Progenitor cell of endocrine pancreas (in vitro differentiated cells): Measurements from ENCODE around the gene KCP. TPM values are rescaled to one million over a fixed set of nuclear protein-coding genes. Genes with fewer than 3 reads are reported as not detected.
A peak's percentile ranks its signal among the peaks of the same experiment; 100 is the strongest.
"Not testable (repeated sequence)": the region's sequence is repeated elsewhere in the genome, so short reads cannot be mapped to it uniquely, and the experiment has no call there.

ENCODE experiments used
- DNase-seq: peaks from one replicate; pipeline ENCODE4 v3.0.0; 2021; ENCODE audit warnings: low spot score; ENCODE audit not compliant: unreplicated experiment
- H3K27ac Mint-ChIP-seq: 2 replicates; pipeline ENCODE4 v1.8.0; 2021; ENCODE audit warnings: mild to moderate bottlenecking, moderate library complexity, mixed read lengths
- H3K27me3 Mint-ChIP-seq: 2 replicates; pipeline ENCODE4 v1.8.0; 2021; ENCODE audit warnings: mixed read lengths
- H3K36me3 Mint-ChIP-seq: 2 replicates; pipeline ENCODE4 v1.8.0; 2022; ENCODE audit warnings: mixed read lengths; ENCODE audit not compliant: insufficient read depth
- H3K4me1 Mint-ChIP-seq: 2 replicates; pipeline ENCODE4 v1.8.0; 2021; ENCODE audit warnings: low read depth, mixed read lengths
- H3K4me3 Mint-ChIP-seq: 2 replicates; pipeline ENCODE4 v1.8.0; 2021; ENCODE audit warnings: low read depth, mild to moderate bottlenecking, moderate library complexity, mixed read lengths
- H3K9me3 Mint-ChIP-seq: 2 replicates; pipeline ENCODE4 v1.8.0; 2021; ENCODE audit warnings: low read depth, mixed read lengths
- total RNA-seq: library from RNA; stranded (reverse); gene quantifications from 2 replicates; pipeline ENCODE4 v1.2.1, GENCODE V29; 2021
- TF ChIP-seq, protein P1 (sequence below): fragments of 200-600 bp; sonication (generic); IDR thresholded peaks from one replicate; pipeline ENCODE4 v1.5.0; 2021; ENCODE audit warnings: antibody characterized with exemption, mild to moderate bottlenecking; ENCODE audit not compliant: unreplicated experiment

KCP gene
- total RNA-seq, 1 donor from 2014 or later, result 8.5 TPM

DNA sequence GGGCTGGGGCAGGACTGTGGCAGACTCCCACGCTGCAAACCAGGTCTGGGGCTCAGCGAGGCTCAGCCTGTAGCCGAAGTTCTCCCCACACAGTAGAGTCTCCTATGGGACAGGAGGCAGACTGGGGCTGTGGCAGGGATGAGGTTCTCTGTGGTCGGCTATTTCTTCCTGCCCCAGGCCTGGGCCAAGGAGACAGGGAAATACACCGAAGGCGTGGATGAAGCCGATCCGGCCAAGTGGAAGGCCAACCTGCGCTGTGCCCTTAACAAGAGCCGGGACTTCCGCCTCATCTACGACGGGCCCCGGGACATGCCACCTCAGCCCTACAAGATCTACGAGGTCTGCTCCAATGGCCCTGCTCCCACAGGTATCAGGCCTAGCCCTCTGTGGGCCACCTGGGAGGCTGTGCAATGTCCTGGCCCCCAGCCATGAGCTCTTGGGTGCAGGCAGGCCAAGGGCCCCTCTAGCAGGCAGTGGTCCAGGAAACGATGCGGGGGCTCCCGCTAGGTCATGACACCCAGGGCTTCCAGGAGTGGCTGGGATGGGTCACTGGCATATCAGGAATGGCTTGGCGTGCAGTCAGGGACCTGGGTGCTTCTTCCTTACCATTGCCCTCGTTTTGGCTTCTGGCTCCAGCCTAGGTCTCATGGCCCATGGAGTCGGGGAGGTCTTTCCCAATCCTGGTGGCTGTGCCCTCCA, 35.3 kb upstream of the KCP start:
- no peaks in the 10 kb centered on the region for H3K4me1 Mint-ChIP-seq
- H3K4me3 Mint-ChIP-seq, result no peak overlapping the region
- H3K9me3 Mint-ChIP-seq, result no peaks in the 10 kb centered on the region
- TF ChIP-seq, protein P1, sequence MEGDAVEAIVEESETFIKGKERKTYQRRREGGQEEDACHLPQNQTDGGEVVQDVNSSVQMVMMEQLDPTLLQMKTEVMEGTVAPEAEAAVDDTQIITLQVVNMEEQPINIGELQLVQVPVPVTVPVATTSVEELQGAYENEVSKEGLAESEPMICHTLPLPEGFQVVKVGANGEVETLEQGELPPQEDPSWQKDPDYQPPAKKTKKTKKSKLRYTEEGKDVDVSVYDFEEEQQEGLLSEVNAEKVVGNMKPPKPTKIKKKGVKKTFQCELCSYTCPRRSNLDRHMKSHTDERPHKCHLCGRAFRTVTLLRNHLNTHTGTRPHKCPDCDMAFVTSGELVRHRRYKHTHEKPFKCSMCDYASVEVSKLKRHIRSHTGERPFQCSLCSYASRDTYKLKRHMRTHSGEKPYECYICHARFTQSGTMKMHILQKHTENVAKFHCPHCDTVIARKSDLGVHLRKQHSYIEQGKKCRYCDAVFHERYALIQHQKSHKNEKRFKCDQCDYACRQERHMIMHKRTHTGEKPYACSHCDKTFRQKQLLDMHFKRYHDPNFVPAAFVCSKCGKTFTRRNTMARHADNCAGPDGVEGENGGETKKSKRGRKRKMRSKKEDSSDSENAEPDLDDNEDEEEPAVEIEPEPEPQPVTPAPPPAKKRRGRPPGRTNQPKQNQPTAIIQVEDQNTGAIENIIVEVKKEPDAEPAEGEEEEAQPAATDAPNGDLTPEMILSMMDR, result no peak
- DNase-seq, result no peak
- no peaks in the 10 kb centered on the region for H3K36me3 Mint-ChIP-seq
- H3K27ac Mint-ChIP-seq, result no peak overlapping the region
- peaks cover 12% of the 10 kb centered on the region for H3K27me3 Mint-ChIP-seq

GRCh38 chr7:128944487-128945236, 34.2 kb upstream of the KCP start:
- H3K9me3 Mint-ChIP-seq, result no peaks in the 10 kb centered on the region
- no peak overlapping the region for H3K27ac Mint-ChIP-seq
- H3K36me3 Mint-ChIP-seq, result no peaks in the 10 kb centered on the region
- H3K4me3 Mint-ChIP-seq, result no peak overlapping the region
- DNase-seq, result no peak
- TF ChIP-seq, protein P1, result no peak
- H3K4me1 Mint-ChIP-seq, result no peaks in the 10 kb centered on the region
- peaks cover 23% of the 10 kb centered on the region for H3K27me3 Mint-ChIP-seq

GRCh38 chr7:128943251-128943650, 32.7 kb upstream of the KCP start:
- not testable (repeated sequence) for H3K36me3 Mint-ChIP-seq, H3K4me3 Mint-ChIP-seq

DNA sequence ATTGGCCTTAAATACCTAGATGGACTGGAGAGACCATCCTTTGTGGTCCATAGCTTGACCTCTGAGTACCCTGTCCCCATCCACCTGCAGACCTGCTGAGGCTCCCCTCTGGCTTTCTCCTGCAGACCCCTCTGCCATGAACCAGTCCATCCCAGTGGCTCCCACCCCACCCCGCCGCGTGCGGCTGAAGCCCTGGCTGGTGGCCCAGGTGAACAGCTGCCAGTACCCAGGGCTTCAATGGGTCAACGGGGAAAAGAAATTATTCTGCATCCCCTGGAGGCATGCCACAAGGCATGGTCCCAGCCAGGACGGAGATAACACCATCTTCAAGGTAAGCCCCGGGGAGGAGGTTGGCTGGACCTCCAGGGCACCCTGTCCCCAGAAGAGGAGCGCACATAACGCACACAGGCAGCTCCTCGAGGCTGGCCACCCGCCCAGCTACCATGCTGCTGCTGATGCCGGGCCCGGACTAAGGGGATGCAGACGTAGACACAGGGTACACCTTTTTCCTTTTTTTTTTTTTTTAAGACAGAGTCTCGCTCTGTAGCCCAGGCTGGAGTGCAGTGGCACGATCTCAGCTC, 31.5 kb upstream of the KCP start:
- H3K27ac Mint-ChIP-seq, result no peak overlapping the region
- no peak for DNase-seq
- no peaks in the 10 kb centered on the region for H3K9me3 Mint-ChIP-seq
- peaks cover 4% of the 10 kb centered on the region for H3K4me1 Mint-ChIP-seq
- peaks cover 36% of the 10 kb centered on the region for H3K27me3 Mint-ChIP-seq
- TF ChIP-seq, protein P1, result no peak
- no peak overlapping the region for H3K4me3 Mint-ChIP-seq
- no peaks in the 10 kb centered on the region for H3K36me3 Mint-ChIP-seq

More at GRCh38 chr7:128943251-128943650, 32.7 kb upstream of the KCP start:
- H3K27ac Mint-ChIP-seq, H3K9me3 Mint-ChIP-seq, DNase-seq, H3K4me1 Mint-ChIP-seq: not testable (repeated sequence)
- peaks cover 30% of the 10 kb centered on the region for H3K27me3 Mint-ChIP-seq

DNA sequence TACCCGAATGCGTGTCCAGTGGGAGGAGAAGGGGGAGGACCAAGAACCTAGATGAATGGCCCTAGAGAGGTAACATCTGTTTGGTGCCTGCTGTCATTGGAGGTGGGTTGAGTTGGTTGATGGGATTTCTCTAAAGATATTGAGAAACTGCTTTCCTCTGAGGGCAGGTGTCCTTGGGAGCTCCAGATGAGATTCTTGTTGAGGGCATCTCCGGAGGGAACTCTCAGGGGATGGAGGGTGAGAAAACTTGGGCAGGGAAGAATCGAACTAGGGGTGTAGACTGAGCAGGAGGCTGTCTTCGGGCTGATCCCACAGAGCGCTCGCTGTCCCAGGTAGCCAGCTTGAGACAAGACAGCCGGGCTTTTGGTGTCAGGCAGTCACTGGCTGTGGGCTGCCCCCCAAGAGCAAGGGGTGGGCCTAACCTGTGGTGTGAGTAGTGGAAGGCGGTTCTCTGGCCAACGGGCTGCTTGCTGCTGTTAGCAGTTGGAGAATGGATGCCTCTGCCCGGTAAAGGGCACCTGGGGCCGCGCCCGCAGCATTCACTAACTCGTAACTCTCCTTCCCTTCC, 30.9 kb upstream of the KCP start:
- no peak for DNase-seq
- Mint-ChIP-seq H3K27ac (peak overlapping the region; percentile 62), H3K4me1 (peaks cover 4% of the 10 kb centered on the region), H3K36me3 (no peaks in the 10 kb centered on the region), H3K27me3 (peaks cover 41% of the 10 kb centered on the region), H3K9me3 (no peaks in the 10 kb centered on the region), H3K4me3 (no peak overlapping the region)
- TF ChIP-seq, protein P1, result no peak
